ENCODE data around the gene SERINC2. TPM values are rescaled to one million over a fixed set of nuclear protein-coding genes. Genes with fewer than 3 reads are reported as not detected.
"Not testable (repeated sequence)": the region's sequence is repeated elsewhere in the genome, so short reads cannot be mapped to it uniquely, and the experiment has no call there.

SERINC2 gene
- total and polyA plus RNA-seq, 5 donors: 1.3 to 2.5 (median 1.4) TPM

DNA sequence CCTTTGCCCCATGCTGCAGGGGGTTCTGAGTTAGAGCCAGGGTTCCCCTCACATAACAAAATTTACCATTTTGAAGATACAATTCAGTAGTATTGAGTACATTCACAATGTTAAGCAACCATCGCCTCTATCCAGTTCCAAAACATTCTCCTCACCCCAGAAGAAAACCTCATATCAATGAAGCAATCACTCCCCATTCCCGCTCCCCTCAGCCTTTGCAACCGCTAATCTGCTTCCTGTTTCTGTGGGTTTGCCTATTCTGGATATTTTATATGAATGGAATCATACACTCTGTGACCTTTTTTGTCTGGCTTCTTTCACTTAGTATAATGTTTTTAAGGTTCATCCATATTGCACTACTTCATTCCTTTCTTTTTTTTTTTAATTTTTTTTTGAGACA is 32.9 kb downstream of the SERINC2 start:
- WGBS: 66% methylated on average over 3 of the region's 3 CpGs
- Histone ChIP-seq H3K27me3 (ENCODE audit: control insufficient read depth, insufficient read depth) (no peaks in the 10 kb centered on the region), H3K9me3 (ENCODE audit: control insufficient read depth, low read length) (no peaks in the 10 kb centered on the region), H3K4me3 (ENCODE audit: low read length) (no peak overlapping the region), H3K27ac (ENCODE audit: low read length) (no peak overlapping the region), H3K4me1 (ENCODE audit: control insufficient read depth, insufficient read depth, low read length) (no peaks in the 10 kb centered on the region)
- DNase-seq: no peak
- intact Hi-C loops (cut with DNase I): no loop called here
- no peak for ATAC-seq

DNA sequence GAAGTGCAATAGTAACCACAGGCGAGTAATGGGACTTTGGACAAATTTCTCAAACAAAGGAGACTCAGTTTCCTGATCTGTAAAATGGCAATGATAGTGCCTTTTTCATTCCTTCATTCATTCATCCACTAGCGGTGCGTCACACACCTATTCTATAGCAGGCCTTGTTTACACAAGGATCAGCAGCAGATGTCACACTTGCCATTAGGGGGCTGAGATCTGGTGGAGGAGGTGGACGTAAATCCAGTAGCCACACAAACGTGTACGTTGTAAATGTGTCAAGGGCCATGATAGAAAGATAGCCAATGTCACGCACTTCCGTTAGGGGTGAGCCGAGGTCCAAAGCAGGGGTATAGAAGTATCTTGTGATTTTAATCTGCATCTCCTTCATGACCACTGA is 34.2 kb downstream of the SERINC2 start:
- WGBS: 64% methylated on average over 9 of the region's 9 CpGs
- intact Hi-C loops (cut with DNase I): no loop called here
- Histone ChIP-seq H3K9me3 (ENCODE audit: control insufficient read depth, low read length) (no peaks in the 10 kb centered on the region), H3K27me3 (ENCODE audit: control insufficient read depth, insufficient read depth) (no peaks in the 10 kb centered on the region), H3K4me3 (ENCODE audit: low read length) (no peak overlapping the region), H3K4me1 (ENCODE audit: control insufficient read depth, insufficient read depth, low read length) (no peaks in the 10 kb centered on the region), H3K27ac (ENCODE audit: low read length) (no peak overlapping the region)
- ATAC-seq (no peak), DNase-seq (no peak)

DNA sequence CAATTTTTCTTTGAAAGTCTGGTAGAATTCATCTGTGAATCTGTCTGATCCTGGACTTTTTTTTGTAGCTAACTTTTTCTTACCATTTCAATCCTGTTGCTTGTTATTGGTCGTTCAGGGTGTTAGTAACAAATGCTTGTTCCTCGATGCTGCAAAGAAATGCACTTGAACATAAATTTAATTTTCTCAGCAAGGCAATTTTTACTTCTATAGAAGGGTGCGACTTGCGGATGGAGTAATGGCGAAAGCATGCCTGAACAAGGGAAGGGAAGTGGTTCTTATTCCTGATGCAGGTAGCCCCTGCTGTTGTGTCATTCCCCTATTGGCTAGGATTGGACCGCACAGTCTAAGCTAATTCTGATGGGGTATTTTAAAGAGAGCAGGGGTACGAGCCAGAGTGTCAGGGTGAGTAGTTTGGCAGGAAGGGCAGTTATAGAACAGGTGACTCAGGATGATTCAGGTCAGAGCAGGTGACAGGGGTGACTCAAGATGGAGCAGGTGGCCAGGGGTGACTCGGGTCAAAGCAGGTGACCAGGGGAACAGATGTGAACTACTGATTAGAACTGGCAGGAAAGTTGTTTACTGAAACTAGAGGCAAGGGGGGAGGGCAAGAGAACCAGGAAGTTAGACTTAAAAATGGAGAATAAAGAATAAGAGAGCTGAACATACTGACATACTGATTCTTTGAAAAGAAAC is 40.5 kb downstream of the SERINC2 start:
- intact Hi-C loops (cut with DNase I): no loop called here
- Histone ChIP-seq H3K4me1 (ENCODE audit: control insufficient read depth, insufficient read depth, low read length) (no peaks in the 10 kb centered on the region), H3K27me3 (ENCODE audit: control insufficient read depth, insufficient read depth) (no peaks in the 10 kb centered on the region), H3K9me3 (ENCODE audit: control insufficient read depth, low read length) (peaks cover under 1% of the 10 kb centered on the region), H3K4me3 (ENCODE audit: low read length) (no peak overlapping the region), H3K27ac (ENCODE audit: low read length) (no peak overlapping the region)
- DNase-seq (no peak), ATAC-seq (no peak)
- 73% methylated on average over 8 of the region's 8 CpGs for WGBS

DNA sequence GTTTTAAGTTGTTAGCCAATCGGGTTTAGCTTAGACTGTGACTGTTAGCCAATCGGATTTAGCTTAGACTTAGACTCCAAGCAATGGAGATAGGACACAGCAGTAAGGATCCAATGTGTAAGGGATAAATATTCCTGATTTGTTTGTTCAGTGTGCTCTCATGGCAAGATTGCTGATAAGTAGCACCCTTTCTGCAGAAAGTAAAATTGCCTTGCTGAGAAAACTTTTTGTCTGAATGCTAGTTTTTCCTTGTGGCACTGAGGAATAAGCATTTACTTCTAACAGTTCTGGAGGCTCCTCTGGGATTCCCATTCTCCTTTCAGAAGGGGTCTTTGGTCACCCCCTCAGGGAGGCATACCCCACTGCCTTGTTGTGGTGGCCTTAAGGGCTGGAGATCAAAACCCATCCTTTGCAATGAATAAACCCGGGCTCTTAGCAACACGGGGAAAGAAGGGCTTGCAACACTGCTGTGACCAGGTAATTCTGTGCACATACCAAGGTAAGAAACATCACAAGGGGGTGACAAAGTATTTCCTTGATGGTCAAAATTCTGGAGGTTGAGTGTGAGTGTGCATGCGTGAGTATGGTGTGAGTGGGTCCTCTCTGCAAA is 45.4 kb downstream of the SERINC2 start:
- peaks cover 2% of the 10 kb centered on the region for H3K9me3 ChIP-seq (ENCODE audit: control insufficient read depth, low read length)
- H3K4me3 ChIP-seq (ENCODE audit: low read length): no peak overlapping the region
- no peak overlapping the region for H3K27ac ChIP-seq (ENCODE audit: low read length)
- H3K27me3 ChIP-seq (ENCODE audit: control insufficient read depth, insufficient read depth): peaks cover 2% of the 10 kb centered on the region
- ATAC-seq: no peak
- DNase-seq: no peak
- 89% methylated on average over 5 of the region's 5 CpGs for WGBS
- no peaks in the 10 kb centered on the region for H3K4me1 ChIP-seq (ENCODE audit: control insufficient read depth, insufficient read depth, low read length)
- intact Hi-C loops (cut with DNase I): no loop called here

DNA sequence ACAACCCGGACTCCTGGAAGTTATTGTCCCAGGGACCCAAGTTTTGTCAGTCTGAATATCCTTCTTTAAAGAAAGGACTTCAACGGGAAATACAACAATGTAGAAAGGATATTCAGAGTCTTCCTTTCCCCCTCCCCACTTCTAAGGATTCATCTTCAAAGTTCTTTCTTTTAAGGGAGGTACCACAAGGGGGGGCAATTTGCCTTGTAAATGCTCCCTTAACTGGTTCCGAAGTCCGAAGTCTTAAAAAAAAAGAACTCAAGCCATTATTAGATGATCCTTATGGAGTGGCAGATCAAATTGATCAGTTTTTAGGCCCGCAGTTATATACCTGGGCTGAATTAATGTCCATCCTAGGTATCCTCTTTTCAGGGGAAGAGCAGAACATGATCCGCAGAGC is 47.0 kb downstream of the SERINC2 start:
- ATAC-seq: no peak
- Histone ChIP-seq H3K4me3 (ENCODE audit: low read length) (no peak overlapping the region), H3K27ac (ENCODE audit: low read length) (no peak overlapping the region), H3K4me1 (ENCODE audit: control insufficient read depth, insufficient read depth, low read length) (no peaks in the 10 kb centered on the region), H3K27me3 (ENCODE audit: control insufficient read depth, insufficient read depth) (peaks cover 2% of the 10 kb centered on the region), H3K9me3 (ENCODE audit: control insufficient read depth, low read length) (peaks cover 2% of the 10 kb centered on the region)
- DNase-seq: no peak
- intact Hi-C loops (cut with DNase I): loop anchor here in 1 of 4 donors (5.0 kb wide), 1 partner anchor 87 kb away; no protein-coding TSS in a partner anchor
- 53% methylated on average over 6 of the region's 6 CpGs for WGBS

DNA sequence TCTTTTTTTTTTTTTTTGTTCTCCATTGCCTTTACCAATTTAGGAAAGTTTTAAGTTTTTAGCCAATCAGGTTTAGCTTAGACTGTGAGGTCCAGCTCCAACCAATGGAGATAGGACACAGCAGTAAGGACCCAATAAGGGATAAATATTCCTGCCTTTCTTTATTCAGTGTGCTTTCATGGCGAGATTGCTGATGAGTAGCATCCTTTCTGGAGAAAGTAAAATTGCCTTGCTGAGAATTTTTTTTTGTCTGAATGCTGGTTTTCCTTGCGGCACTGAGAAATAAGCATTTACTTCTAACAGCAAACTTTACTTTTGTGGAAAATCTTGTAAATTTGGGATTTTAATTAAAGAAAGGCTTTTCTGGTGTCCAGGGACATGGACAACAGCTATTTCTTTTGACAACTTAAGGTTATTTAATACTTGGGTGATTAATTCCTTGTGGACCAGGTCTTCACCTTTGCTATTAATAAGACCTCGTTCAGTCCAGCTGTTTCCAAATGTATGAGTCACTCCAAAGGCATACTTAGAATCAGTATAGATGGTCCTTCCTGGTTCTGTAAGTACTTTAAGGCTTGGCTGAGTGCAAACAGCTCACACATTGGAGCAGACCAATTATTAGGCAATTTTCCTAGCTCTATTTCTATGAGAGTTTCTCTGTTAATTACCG is 54.1 kb downstream of the SERINC2 start:
- 87% methylated on average over 4 of the region's 4 CpGs for WGBS
- ATAC-seq: no peak

DNA sequence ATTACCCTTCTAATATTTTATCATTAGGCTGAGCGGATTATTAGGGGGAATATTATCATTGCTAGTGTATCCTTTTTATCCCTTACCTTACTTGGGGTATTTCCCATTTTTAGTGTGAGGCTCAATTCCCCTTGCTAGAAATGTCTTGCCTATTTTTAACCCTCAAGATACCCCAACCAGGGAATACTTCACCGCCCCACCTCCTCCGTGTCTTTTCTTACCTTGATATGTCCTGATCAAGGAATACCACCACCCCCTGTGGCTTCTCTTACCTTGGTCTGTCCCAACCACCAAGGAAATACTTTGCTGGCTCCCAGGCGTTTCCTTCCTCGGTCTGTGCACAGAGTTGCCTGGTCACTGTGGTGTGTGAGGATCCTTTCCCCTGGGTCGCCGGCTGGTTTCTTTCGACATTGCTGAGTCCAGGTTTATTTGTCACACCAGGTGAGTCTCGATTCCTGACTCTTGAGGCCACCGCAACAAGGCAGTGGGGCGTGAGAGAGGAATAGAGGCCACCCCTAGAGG is 57.8 kb downstream of the SERINC2 start:
- Histone ChIP-seq H3K4me3 (ENCODE audit: low read length) (no peak overlapping the region), H3K27ac (ENCODE audit: low read length) (no peak overlapping the region), H3K27me3 (ENCODE audit: control insufficient read depth, insufficient read depth) (no peaks in the 10 kb centered on the region), H3K9me3 (ENCODE audit: control insufficient read depth, low read length) (no peaks in the 10 kb centered on the region), H3K4me1 (ENCODE audit: control insufficient read depth, insufficient read depth, low read length) (no peaks in the 10 kb centered on the region)
- WGBS: 87% methylated on average over 11 of the region's 11 CpGs
- intact Hi-C loops (cut with DNase I): no loop called here
- no peak for DNase-seq
- no peak for ATAC-seq

More for the DNA sequence above, 54.1 kb downstream of the SERINC2 start:
- no peak for DNase-seq
- H3K27ac ChIP-seq (ENCODE audit: low read length): no peak overlapping the region
- no peak overlapping the region for H3K4me3 ChIP-seq (ENCODE audit: low read length)
- no peaks in the 10 kb centered on the region for H3K4me1 ChIP-seq (ENCODE audit: control insufficient read depth, insufficient read depth, low read length)
- H3K27me3 ChIP-seq (ENCODE audit: control insufficient read depth, insufficient read depth): no peaks in the 10 kb centered on the region
- no peaks in the 10 kb centered on the region for H3K9me3 ChIP-seq (ENCODE audit: control insufficient read depth, low read length)
- intact Hi-C loops (cut with DNase I): no loop called here

DNA sequence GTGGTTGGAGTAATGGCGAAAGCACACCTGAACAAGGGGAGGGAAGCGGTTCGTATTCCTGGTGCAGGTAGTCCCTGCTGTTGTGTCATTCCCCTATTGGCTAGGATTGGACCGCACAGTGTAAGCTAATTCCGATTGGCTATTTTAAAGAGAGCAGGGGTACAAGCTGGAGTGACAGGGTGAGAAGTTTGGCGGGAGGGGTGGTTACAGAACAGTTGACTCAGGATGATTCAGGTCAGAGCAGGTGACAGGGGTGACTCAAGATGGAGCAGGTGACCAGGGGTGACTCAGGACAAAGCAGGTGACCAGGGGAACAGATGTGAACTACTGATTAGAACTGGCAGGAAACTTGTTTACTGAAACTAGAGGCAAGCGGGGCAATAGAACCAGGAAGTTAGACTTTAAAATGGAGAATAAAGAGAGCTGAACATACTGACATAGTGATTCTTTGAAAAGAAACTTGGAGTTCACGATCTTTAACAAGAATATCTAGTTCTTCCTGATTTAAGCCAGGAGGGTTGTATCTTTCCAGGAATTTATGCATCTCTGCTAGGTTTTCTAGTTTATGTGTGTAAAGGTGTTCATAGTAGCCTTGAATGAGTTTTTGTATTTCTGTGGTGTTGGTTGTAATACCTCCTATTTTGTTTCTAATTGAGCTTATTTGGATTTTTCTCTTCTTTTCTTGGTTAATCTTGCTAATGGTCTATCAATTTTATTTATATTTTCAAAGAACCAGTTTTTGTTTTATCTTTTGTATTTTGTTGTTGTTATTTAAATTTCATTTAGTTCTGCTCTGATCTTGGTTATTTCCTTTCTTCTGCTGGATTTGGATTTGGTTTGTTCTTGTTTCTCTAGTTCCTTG is 58.7 kb downstream of the SERINC2 start:
- 78% methylated on average over 8 of the region's 8 CpGs for WGBS
- intact Hi-C loops (cut with DNase I); ATAC-seq: not testable (repeated sequence)

DNA sequence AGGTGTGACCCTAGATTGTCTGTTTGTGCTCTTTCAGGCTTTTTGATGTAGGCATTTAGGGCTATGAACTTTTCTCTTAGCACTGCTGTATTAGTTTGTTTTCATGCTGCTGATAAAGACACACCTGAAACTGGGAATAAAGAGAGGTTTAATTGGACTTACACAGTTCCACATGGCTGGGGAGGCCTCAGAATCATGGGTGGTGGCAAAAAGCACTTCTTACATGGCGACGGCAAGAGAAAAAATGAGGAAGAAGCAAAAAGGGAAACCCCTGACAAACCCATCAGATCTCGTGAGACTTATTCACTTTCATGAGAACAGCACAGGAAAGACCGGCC is 59.3 kb downstream of the SERINC2 start:
- H3K27ac ChIP-seq (ENCODE audit: low read length); H3K4me1 ChIP-seq (ENCODE audit: control insufficient read depth, insufficient read depth, low read length); H3K4me3 ChIP-seq (ENCODE audit: low read length); intact Hi-C loops (cut with DNase I); H3K27me3 ChIP-seq (ENCODE audit: control insufficient read depth, insufficient read depth); H3K9me3 ChIP-seq (ENCODE audit: control insufficient read depth, low read length); DNase-seq; ATAC-seq: not testable (repeated sequence)
- WGBS: 78% methylated on average over 4 of the region's 4 CpGs

More for the DNA sequence above, 58.7 kb downstream of the SERINC2 start:
- not testable (repeated sequence) for DNase-seq; H3K9me3 ChIP-seq (ENCODE audit: control insufficient read depth, low read length); H3K27me3 ChIP-seq (ENCODE audit: control insufficient read depth, insufficient read depth); H3K27ac ChIP-seq (ENCODE audit: low read length); H3K4me3 ChIP-seq (ENCODE audit: low read length); H3K4me1 ChIP-seq (ENCODE audit: control insufficient read depth, insufficient read depth, low read length)

DNA sequence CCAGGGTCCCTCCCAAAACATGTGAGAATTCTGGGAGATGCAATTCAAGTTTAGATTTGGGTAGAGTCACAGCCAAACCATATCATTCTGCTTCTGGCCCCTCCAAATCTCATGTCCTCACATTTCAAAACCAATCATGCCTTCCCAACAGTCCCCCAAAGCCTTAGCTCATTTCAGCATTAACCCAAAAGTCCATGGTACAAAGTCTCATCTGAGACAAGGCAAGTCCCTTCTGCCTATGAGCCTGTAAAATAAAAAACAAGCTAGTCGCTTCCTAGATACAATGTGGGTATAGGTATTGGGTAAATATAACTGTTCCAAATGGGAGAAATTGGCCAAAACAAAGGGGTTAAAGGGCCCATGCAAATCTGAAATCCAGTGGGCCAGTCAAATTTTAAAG is 59.7 kb downstream of the SERINC2 start:
- H3K4me1 ChIP-seq (ENCODE audit: control insufficient read depth, insufficient read depth, low read length); H3K27me3 ChIP-seq (ENCODE audit: control insufficient read depth, insufficient read depth); H3K4me3 ChIP-seq (ENCODE audit: low read length); intact Hi-C loops (cut with DNase I); H3K27ac ChIP-seq (ENCODE audit: low read length); DNase-seq; ATAC-seq; H3K9me3 ChIP-seq (ENCODE audit: control insufficient read depth, low read length): not testable (repeated sequence)
- 99% methylated on average over 1 of the region's 1 CpG for WGBS
